Thymus (tissue), 11 donors: ENCODE data around the gene CENPX. TPM values are rescaled to one million over a fixed set of nuclear protein-coding genes. Genes with fewer than 3 reads are reported as not detected.
"Not testable (repeated sequence)": the region's sequence is repeated elsewhere in the genome, so short reads cannot be mapped to it uniquely, and the experiment has no call there.

Source experiments
- DNase-seq, 9 donors: peaks; one replicate each; pipeline ENCODE4 v3.0.0-alpha.2; 2013; ENCODE audit warnings: low spot score in 9 of 9, low read depth in 6 of 9, missing footprints in 1 of 9
- H3K27ac ChIP-seq, 2 donors: one replicate each; pipeline ENCODE4 v1.5.1; 2013; ENCODE audit warnings: control low read depth in 1 of 2, low read depth in 1 of 2, low read length in 1 of 2, mild to moderate bottlenecking in 1 of 2, moderate library complexity in 1 of 2
- H3K27me3 ChIP-seq, 2 donors: one replicate each; pipeline ENCODE4 v1.5.1; 2013; ENCODE audit warnings: low read length in 1 of 2; ENCODE audit not compliant: control insufficient read depth in 2 of 2, insufficient read depth in 1 of 2
- H3K36me3 ChIP-seq, 2 donors: one replicate each; pipeline ENCODE4 v1.5.1; 2013; ENCODE audit warnings: low read length in 1 of 2, mild to moderate bottlenecking in 1 of 2, moderate library complexity in 1 of 2; ENCODE audit not compliant: control insufficient read depth in 2 of 2, insufficient read depth in 2 of 2
- H3K4me1 ChIP-seq, 2 donors: one replicate each; pipeline ENCODE4 v1.5.1; 2013; ENCODE audit warnings: low read length in 2 of 2; ENCODE audit not compliant: control insufficient read depth in 2 of 2, insufficient read depth in 2 of 2
- H3K4me3 ChIP-seq, 2 donors: one replicate each; pipeline ENCODE4 v1.5.1; 2013; ENCODE audit warnings: low read length in 2 of 2, control low read depth in 1 of 2, mild to moderate bottlenecking in 1 of 2
- H3K9me3 ChIP-seq, 2 donors: one replicate each; pipeline ENCODE4 v1.5.1; 2013; ENCODE audit warnings: low read length in 1 of 2, mild to moderate bottlenecking in 1 of 2; ENCODE audit not compliant: control insufficient read depth in 2 of 2, insufficient read depth in 1 of 2
- WGBS: extraction: QIAGEN DNeasy Blood & Tissue Kit; methylation state at CpG from one replicate; pipeline ENCODE4 v1.1.7; 2013; 5-methylcytosine and 5-hydroxymethylcytosine counted together
- polyA plus RNA-seq: library from polyadenylated mRNA; stranded (reverse); fragments of 200-250 nt; gene quantifications from one replicate; pipeline ENCODE4 v1.2.3, GENCODE V29; 2013
- total RNA-seq: library from RNA; stranded (reverse); fragments of 120-200 nt; gene quantifications from one replicate; pipeline ENCODE4 v1.2.4, GENCODE V29; 2013
- donor health status: healthy.

The CENPX gene
- total and polyA plus RNA-seq, 2 donors: 44.5 to 79.7 TPM

DNA sequence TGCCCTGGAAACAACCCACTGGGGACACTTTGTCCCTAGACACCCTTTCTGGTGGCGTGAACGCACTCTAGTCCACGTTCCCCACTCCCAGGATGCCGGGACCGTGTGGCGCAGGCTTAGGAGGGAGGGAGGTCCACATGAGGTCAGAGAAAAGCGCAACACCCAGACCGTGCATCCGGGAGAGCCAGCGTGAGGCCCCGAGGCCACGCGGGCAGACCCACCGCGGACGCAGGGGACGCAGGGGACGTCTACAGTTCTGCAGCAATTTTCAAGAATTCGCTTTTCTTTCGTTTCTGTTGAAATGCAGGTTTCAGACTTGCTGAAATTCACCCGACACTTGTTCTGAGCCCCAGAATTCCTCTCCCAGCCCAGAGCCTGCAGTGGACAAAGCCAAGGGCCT lies 24.2 kb upstream of the CENPX start:
- no peak for DNase-seq

DNA sequence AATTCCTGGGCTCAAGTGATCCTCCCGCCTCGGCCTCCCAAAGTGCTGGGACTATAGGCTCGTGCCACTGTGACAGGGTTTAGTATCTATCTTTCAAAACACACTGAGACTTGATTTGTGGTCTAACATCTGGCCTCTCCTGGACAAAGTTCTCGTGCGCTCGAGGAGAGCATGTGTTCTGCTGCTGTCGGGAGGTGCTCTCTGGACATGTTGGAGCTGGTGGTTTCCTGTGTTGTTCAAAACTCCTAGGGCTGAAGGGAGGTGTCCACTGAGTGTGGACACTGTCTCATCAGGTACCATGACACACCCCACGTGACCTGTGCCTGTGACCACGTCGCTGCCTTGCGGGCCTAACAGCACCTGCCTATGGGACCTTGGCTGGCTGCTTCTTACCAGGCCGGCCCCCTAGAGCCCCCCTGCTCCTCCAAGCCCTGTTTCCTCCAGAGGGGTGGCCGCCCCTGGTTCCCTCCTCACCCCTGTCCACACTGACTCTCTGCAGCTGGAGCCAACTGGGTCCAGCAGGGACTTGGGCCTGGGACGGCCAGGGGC lies 23.3 kb upstream of the CENPX start:
- DNase-seq: no peak
- Histone ChIP-seq H3K27me3 (no peaks in the 10 kb centered on the region), H3K4me3 (no peak overlapping the region), H3K27ac (no peak overlapping the region), H3K9me3 (no peaks in the 10 kb centered on the region), H3K4me1 (peaks cover 4 to 8% of the 10 kb centered on the region in 2 donors), H3K36me3 (peaks cover 16 to 25% of the 10 kb centered on the region in 2 donors)
- WGBS: 94% methylated on average over 14 of the region's 14 CpGs

More for the DNA sequence above, 24.2 kb upstream of the CENPX start:
- Histone ChIP-seq H3K4me1 (peaks cover 6 to 8% of the 10 kb centered on the region in 2 donors), H3K4me3 (no peak overlapping the region), H3K27me3 (no peaks in the 10 kb centered on the region), H3K27ac (no peak overlapping the region), H3K36me3 (peaks cover 16 to 25% of the 10 kb centered on the region in 2 donors), H3K9me3 (no peaks in the 10 kb centered on the region)
- 97% methylated on average over 21 of the region's 21 CpGs for WGBS

DNA sequence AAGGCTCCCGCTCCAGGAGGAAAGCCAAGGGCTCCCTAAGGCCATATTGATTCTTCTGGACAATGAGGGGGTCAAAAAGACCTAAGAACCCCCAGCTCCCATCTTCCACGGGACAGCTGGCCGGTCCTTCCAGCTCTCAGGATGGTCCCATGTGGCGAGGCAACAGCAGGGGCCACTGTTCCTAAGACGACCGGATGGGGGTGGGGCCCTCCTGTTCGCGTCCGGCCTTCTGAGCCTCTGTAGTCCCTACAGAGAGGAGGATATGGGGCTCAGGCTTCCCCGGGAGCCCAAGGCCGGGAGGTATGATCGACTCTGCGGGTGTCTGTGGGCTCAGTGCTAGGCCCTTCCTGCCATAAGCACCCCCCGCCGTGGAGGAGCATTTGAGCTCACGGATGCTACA lies 20.8 kb upstream of the CENPX start:
- DNase-seq: no peak
- Histone ChIP-seq H3K27me3 (no peaks in the 10 kb centered on the region), H3K9me3 (no peaks in the 10 kb centered on the region), H3K27ac (no peak overlapping the region), H3K4me3 (no peak overlapping the region), H3K4me1 (peaks cover 0 to 4% of the 10 kb centered on the region in 2 donors), H3K36me3 (peaks cover 10 to 16% of the 10 kb centered on the region in 2 donors)
- 93% methylated on average over 16 of the region's 16 CpGs for WGBS

DNA sequence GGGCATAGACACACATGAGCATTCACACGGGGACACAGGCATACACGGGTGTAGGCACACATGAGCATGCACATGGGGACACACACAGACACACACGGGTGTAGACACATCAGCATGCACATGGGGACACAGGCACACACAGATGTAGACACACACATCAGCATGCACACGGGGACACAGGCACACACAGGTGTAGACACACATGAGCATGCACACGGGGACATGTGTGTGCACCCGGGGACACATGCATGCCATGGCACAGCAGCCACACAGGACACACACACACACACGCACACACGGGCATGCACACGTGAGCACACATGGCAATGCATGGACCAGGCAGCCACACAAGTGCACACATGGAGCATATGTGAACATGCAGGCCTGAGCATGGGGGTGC lies 20.0 kb upstream of the CENPX start:
- Histone ChIP-seq H3K27me3 (no peaks in the 10 kb centered on the region), H3K36me3 (peaks cover 5 to 8% of the 10 kb centered on the region in 2 donors), H3K9me3 (no peaks in the 10 kb centered on the region), H3K27ac (no peak overlapping the region), H3K4me1 (peaks cover 0 to 9% of the 10 kb centered on the region in 2 donors), H3K4me3 (no peak overlapping the region)
- DNase-seq: no peak
- 96% methylated on average over 9 of the region's 9 CpGs for WGBS

DNA sequence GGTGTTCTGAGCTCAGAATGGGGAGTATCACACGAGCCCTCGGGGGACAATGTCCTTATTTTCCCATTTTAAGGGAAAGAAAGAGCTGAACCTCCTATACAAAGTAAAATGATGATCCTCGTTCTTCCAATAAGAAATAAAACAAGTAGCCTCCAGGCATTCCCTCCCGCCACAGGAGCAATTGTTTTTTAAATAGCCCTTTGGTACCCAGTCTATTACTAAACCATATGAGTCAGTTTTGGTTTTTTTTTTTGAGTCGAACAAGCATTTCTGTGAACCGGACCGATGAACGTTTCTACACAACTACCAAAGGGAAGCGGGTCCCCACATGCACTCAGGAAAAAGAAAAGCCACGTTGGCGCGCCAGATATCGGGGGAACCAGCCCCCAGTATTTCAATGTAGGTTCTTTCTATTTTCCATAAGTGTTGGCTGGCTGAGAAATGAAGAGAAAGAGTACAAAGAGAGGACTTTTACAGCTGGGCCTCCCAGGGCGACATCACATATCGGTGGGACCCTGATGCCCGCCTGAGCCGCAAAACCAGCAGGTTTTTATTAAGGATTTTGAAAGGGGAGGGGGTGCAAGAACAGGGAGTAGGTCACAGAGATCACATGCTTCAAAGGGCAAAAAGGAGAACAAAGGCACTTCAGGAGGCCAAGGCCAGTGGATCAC lies 18.6 kb upstream of the CENPX start:
- no peak for DNase-seq
- H3K36me3 ChIP-seq: no peaks in the 10 kb centered on the region
- no peak overlapping the region for H3K27ac ChIP-seq
- peaks cover 8 to 18% of the 10 kb centered on the region in 2 donors for H3K4me1 ChIP-seq
- no peak overlapping the region for H3K4me3 ChIP-seq
- WGBS: 89% methylated on average over 17 of the region's 17 CpGs
- H3K27me3 ChIP-seq: no peaks in the 10 kb centered on the region
- peaks cover 0 to 2% of the 10 kb centered on the region in 2 donors for H3K9me3 ChIP-seq

DNA sequence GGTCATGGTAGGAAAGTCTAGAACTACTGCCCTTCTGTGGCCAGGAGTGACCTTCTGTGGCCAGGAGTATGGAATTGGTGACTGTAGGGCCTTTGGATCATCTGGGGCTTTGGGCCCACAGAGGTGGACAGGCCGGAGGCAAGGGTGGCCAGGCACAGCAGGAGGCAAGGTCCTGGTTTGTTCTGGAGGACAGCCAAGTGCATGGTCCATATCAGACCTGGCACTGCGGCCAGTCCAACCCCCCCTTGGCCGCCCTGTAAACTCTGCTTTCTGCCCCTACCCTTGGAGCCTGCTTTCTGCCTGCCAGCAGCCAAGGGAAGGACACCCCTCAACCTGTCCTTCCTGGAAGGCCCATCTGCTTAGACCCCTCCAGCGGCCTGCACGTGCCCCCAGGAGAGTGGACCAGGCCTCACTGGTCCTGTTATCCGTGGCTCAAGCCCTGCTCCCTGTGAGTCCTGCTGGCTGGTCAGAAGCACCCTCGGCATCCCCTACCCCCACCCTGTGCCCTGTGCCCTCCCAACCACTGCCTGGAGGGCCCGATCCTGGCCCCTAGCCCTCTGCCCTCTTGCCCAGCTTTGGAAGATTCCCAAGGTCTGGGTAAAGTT lies 17.1 kb upstream of the CENPX start:
- Histone ChIP-seq H3K4me1 (peaks cover 10 to 21% of the 10 kb centered on the region in 2 donors), H3K36me3 (peaks cover 0 to 5% of the 10 kb centered on the region in 2 donors), H3K27ac (no peak overlapping the region), H3K4me3 (no peak overlapping the region), H3K27me3 (no peaks in the 10 kb centered on the region), H3K9me3 (peaks cover 0 to 2% of the 10 kb centered on the region in 2 donors)
- no peak for DNase-seq
- 99% methylated on average over 8 of the region's 8 CpGs for WGBS

DNA sequence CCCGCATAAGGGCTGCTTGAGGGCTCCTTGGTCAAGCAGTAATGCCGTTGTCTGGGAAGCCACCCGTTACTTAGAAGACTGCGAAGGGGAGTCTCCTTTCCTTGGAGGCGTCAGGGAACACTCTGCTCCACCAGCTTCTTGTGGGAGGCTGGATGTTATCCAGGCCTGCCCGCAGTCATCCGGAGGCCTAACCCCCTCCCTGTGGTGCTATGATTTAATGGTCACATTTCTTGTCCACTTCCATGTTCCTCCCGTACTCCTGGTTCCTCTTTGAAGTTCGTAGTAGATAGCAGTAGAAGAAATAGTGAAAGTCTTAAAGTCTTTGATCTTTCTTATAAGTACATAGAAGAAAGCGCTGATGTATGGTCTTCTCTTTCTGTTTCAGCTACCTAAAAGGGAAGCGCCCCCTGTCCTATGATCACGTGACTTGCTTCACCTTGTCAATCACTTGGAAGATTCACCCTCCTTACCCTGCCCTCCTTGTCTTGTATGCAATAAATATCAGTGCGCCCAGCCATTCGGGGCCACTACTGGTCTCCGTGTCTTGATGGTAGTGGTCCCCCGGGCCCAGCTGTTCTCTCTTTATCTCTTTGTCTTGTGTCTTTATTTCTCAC lies 16.2 kb upstream of the CENPX start:
- peak in 1 of 9 donors; percentile 31 for DNase-seq
- 80% methylated on average over 16 of the region's 16 CpGs for WGBS
- H3K27me3 ChIP-seq, H3K9me3 ChIP-seq, H3K27ac ChIP-seq, H3K36me3 ChIP-seq, H3K4me3 ChIP-seq: not testable (repeated sequence)
- H3K4me1 ChIP-seq: peaks cover 10 to 21% of the 10 kb centered on the region in 2 donors

DNA sequence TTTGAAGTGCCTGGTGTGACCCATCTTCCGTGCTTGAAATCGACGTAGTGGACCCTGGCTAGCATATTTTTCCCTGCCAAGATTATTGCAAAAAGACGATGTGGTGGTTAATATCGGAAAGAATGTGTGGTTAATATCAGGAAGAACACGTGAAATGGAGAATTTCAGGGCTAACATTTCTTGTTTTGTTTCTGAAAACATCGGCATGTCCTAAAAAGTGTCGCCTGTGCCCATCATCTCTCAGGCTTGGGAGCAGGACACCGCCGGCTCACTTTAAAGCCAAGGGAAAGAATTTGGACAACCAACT lies 15.2 kb upstream of the CENPX start:
- Histone ChIP-seq H3K27ac (no peak overlapping the region), H3K4me1 (peaks cover 10 to 21% of the 10 kb centered on the region in 2 donors), H3K27me3 (peaks cover 0 to 6% of the 10 kb centered on the region in 2 donors), H3K4me3 (peak overlapping the region; percentile 41 to 68), H3K36me3 (peaks cover 0 to 7% of the 10 kb centered on the region in 2 donors), H3K9me3 (peaks cover 0 to 2% of the 10 kb centered on the region in 2 donors)
- 9% methylated on average over 10 of the region's 10 CpGs for WGBS
- no peak for DNase-seq
